Neural crest cell (in vitro differentiated cells): ENCODE data around the gene CCDC74B. TPM values are rescaled to one million over a fixed set of nuclear protein-coding genes. Genes with fewer than 3 reads are reported as not detected.
"Not testable (repeated sequence)": the region's sequence is repeated elsewhere in the genome, so short reads cannot be mapped to it uniquely, and the experiment has no call there.

Experiments
- DNase-seq: peaks from one replicate; pipeline ENCODE4 v3.0.0; 2021; ENCODE audit warnings: low read depth, mixed read lengths, low spot score
- H3K27ac Mint-ChIP-seq: one replicate; pipeline ENCODE4 v1.8.0; 2021; ENCODE audit warnings: mild to moderate bottlenecking, mixed read lengths; ENCODE audit not compliant: unreplicated experiment
- H3K27me3 Mint-ChIP-seq: 2 replicates; pipeline ENCODE4 v1.8.0; 2021; ENCODE audit warnings: low read depth, mild to moderate bottlenecking, mixed read lengths
- H3K36me3 Mint-ChIP-seq: 2 replicates; pipeline ENCODE4 v1.8.0; 2021; ENCODE audit warnings: low read depth, mild to moderate bottlenecking, mixed read lengths
- H3K4me1 Mint-ChIP-seq: 2 replicates; pipeline ENCODE4 v1.8.0; 2021; ENCODE audit warnings: mixed read lengths
- H3K4me3 Mint-ChIP-seq: one replicate; pipeline ENCODE4 v1.8.0; 2021; ENCODE audit warnings: mild to moderate bottlenecking, mixed read lengths
- H3K9me3 Mint-ChIP-seq: 2 replicates; pipeline ENCODE4 v1.8.0; 2021; ENCODE audit warnings: mixed read lengths
- CTCF ChIP-seq: fragments of 200-600 bp; sonication (generic); conservative IDR thresholded peaks from 2 replicates; pipeline ENCODE4 v1.5.0; 2021; ENCODE audit warnings: antibody characterized with exemption, mild to moderate bottlenecking
- total RNA-seq: library from RNA; stranded (reverse); gene quantifications from 2 replicates; pipeline ENCODE4 v1.2.1, GENCODE V29; 2021

Gene CCDC74B
- total RNA-seq, 1 donor from 2014 or later: 12.6 TPM

GRCh38 chr2:130181880-130182682 lies 37.2 kb upstream of the CCDC74B start, which contains the start of gene MZT2B:
MZT2B (plus strand) TSS chr2:130182262; CDS start chr2:130182283, 21 bp downstream.
- not testable (repeated sequence) for H3K36me3 Mint-ChIP-seq, H3K9me3 Mint-ChIP-seq, H3K27me3 Mint-ChIP-seq
- DNase-seq: peak; percentile 87
- TF ChIP-seq CTCF: peak; percentile 81
- Mint-ChIP-seq H3K4me3 (peak within 1 kb of the TSS; percentile 94), H3K4me1 (peaks cover 19% of the 10 kb centered on the region), H3K27ac (peak within 1 kb of the TSS; percentile 95)

GRCh38 chr2:130181325-130181879 lies 36.5 kb upstream of the CCDC74B start, which contains the start of gene SMPD4:
SMPD4 (minus strand) TSS chr2:130181602; CDS start chr2:130176592, 5,010 bp downstream.
- H3K9me3 Mint-ChIP-seq: no peaks in the 10 kb centered on the region
- no peaks in the 10 kb centered on the region for H3K27me3 Mint-ChIP-seq
- H3K36me3 Mint-ChIP-seq: no peaks in the 10 kb centered on the region
- H3K27ac Mint-ChIP-seq: peak within 1 kb of the TSS; percentile 95
- peaks cover 19% of the 10 kb centered on the region for H3K4me1 Mint-ChIP-seq
- TF ChIP-seq CTCF: no peak
- peak; percentile 97 for DNase-seq
- peak within 1 kb of the TSS; percentile 94 for H3K4me3 Mint-ChIP-seq

- not testable (repeated sequence) for DNase-seq, H3K27me3 Mint-ChIP-seq
- peak overlapping the region; percentile 95 for H3K27ac Mint-ChIP-seq
These were observed 35.8 kb upstream of the CCDC74B start for GRCh38 chr2:130180404-130181324.

GRCh38 chr2:130174866-130175265 lies 30.0 kb upstream of the CCDC74B start:
- not testable (repeated sequence) for H3K9me3 Mint-ChIP-seq, DNase-seq, H3K27me3 Mint-ChIP-seq, H3K4me3 Mint-ChIP-seq, H3K36me3 Mint-ChIP-seq, H3K27ac Mint-ChIP-seq, H3K4me1 Mint-ChIP-seq

More at GRCh38 chr2:130180404-130181324, 35.8 kb upstream of the CCDC74B start:
- H3K36me3 Mint-ChIP-seq, H3K9me3 Mint-ChIP-seq: not testable (repeated sequence)
- H3K4me3 Mint-ChIP-seq: peak overlapping the region; percentile 94
- peaks cover 19% of the 10 kb centered on the region for H3K4me1 Mint-ChIP-seq

- Mint-ChIP-seq H3K4me3 (no peak overlapping the region), H3K36me3 (peaks cover 14% of the 10 kb centered on the region), H3K27ac (no peak overlapping the region), H3K4me1 (no peaks in the 10 kb centered on the region), H3K9me3 (no peaks in the 10 kb centered on the region), H3K27me3 (no peaks in the 10 kb centered on the region)
- no peak for TF ChIP-seq CTCF
- no peak for DNase-seq
These were observed 25.0 kb upstream of the CCDC74B start for GRCh38 chr2:130169896-130170295.

- not testable (repeated sequence) for H3K9me3 Mint-ChIP-seq, H3K4me1 Mint-ChIP-seq, H3K27me3 Mint-ChIP-seq, DNase-seq, H3K4me3 Mint-ChIP-seq, H3K27ac Mint-ChIP-seq
- peaks cover 18% of the 10 kb centered on the region for H3K36me3 Mint-ChIP-seq
These were observed 24.3 kb upstream of the CCDC74B start for GRCh38 chr2:130169163-130169562.

- not testable (repeated sequence) for DNase-seq, H3K9me3 Mint-ChIP-seq, H3K27ac Mint-ChIP-seq, H3K4me1 Mint-ChIP-seq, H3K4me3 Mint-ChIP-seq, H3K27me3 Mint-ChIP-seq
- peaks cover 20% of the 10 kb centered on the region for H3K36me3 Mint-ChIP-seq
These were observed 21.7 kb upstream of the CCDC74B start for GRCh38 chr2:130166611-130167010.
